GM19463 (cell line): Measurements from ENCODE around the gene MTURN.
"Not testable (repeated sequence)": the region's sequence is repeated elsewhere in the genome, so short reads cannot be mapped to it uniquely, and the experiment has no call there.

ENCODE experiments used
- ATAC-seq: cut with Tn5 transposase; IDR thresholded peaks from one replicate; pipeline ENCODE4 v1.9.1; 2021; ENCODE audit warnings: mild to moderate bottlenecking, moderate library complexity; ENCODE audit not compliant: unreplicated experiment

MTURN gene

GRCh38 chr7:30177186-30177585, 42.4 kb downstream of the MTURN start:
- ATAC-seq = no peak

- no peak for ATAC-seq
Measured at GRCh38 chr7:30177965-30178364, 43.2 kb downstream of the MTURN start.

DNA sequence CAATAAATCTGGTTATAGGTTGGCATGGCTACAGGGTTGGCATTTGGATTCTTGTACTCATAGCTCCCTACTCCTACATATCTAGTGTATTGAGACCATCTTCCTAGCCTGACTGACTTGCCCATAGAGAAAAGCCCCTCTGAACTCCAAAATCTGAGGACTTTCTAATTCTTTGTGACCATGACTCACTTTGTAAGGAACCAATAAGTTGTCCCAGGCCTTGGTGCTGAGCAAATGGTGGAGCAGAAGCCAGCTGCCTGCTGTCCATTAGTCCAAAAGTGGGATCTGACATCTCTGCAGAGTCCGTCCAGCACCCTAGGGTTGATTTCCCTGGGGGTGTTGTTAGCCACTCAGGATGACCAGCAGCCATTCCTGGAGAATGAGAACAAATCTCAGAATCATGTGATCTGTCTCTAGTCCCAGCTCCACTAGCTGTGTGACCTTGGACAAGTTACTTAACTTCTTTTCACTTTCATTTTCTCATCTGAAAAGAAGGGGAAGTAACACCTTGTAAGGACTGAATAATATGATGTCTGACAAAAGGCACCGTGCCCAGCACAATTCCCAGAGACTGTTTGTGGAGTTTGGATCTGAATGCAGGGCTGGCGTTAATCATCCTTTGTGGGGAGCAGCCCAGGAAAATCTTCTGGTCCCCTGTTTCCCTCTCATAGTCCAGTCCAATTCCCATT, 44.1 kb downstream of the MTURN start:
- ATAC-seq = peak; percentile 86

GRCh38 chr7:30180718-30181117, 45.9 kb downstream of the MTURN start:
- ATAC-seq = no peak

DNA sequence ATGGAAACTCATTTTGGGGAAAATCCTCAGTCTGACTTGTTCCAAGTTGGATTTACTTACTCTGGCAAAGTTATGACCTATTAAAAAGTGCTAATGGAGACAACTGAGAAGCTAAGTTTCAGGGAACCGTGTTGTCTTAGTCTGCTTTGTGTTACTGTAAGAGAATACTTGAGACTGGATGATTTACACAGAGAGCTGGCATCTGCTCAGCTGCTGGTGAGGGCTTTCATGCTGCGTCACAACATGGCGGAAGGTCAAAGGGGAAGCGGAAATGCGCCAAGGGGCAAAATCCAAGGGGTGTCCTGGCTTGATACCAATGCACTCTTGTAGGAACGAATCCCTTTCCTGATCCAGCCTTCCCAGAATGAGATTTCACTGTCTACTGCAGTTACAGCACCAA, 46.4 kb downstream of the MTURN start:
- no peak for ATAC-seq

- no peak for ATAC-seq
Measured at GRCh38 chr7:30181736-30182522, 47.1 kb downstream of the MTURN start.

DNA sequence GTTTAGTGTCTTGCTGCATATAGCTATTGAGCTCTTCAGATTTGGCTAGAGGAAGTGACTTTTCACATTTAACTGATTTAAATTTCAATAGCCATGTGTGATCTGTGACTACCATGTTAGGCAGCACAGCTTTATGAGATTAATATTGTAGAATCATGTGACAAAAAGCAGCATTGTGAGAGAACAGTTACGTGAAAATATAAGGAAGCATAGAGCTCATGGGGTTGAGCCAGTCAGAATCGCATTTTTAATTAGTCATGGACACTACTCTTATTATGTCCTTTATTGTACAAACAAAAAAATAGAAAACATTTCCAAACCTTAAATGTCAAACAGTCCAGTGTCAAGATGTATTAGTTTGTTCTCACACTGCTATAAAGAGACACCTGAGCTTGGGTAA, 48.0 kb downstream of the MTURN start:
- ATAC-seq = no peak

DNA sequence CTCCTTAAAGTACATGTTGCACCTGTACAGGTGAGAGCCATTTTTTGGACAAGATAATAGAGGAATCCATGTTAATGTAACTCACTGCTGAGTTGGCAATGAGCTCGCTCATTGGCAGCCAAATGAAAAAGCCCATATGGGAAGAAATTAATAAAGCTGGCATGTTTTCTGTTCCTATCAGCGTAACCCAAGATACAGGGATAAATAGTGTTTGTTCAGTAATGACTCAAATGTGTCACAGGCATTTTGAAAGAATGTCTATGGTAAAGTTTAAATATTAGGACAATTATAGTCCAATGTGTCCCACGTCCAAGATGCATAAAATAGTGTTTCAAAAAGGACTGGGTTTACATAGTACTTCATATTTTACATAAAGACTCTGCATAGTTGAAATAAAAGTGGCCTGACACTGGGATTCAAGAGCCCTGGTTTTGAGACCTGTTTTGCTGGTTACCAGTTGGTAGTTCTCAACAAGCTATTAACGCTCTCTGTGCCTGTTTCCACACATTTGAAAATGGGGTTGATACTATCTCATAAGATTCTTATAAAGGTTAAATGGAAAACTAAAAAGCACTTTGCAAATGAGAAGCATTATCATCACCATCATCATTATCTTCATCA, 49.1 kb downstream of the MTURN start:
- no peak for ATAC-seq

DNA sequence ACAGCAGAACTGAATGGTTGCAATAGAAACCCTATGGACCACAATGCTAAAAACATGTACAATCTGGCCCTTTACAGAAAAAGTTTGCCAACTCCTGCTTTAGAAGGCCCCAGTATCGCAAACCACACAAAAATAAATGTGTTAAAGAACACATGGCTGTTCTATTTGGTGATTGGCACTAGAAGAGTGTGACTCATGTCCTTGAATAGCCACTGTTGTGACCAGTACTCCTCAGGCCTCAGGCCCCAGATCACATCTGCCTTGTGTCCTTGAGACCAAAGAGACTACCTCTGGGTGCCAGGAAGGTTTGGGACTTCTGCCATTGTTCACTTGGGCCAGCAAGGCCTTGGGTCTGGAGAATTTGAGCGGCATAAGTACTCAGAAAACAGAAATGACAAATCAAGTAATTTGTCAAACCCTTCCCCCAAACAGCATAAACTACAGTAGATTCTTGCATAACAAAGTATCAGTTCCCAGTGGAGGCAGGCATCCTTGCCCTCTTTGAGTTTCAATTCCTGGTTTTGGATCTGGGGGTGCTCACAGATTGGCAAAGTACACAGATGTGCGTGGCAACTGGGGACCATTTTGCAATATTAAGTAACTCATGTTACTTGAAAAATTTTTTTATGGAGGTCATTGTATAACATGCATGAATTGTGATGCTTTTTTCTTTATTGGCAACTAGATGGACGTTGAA, 50.2 kb downstream of the MTURN start:
- ATAC-seq = no peak

GRCh38 chr7:30185496-30185895, 50.7 kb downstream of the MTURN start:
- no peak for ATAC-seq

DNA sequence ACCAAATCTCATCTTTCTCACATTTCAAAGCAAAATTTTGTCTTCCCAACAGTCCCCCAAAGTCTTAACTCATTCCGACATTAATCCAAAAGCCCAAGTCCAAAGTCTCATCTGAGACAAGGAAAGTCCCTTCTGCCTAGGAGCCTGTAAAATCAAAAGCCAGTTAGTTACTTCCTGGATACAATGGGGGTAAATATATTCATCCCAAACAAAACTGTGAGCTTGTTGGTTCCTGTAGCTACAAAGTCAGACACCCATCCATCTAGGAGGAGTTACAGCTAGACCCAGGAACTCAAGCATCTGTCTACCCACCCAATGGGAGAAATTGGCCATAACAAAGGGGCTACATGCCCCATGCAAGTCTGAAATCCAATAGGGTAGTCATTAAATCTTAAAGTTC, 51.9 kb downstream of the MTURN start:
- no peak for ATAC-seq

DNA sequence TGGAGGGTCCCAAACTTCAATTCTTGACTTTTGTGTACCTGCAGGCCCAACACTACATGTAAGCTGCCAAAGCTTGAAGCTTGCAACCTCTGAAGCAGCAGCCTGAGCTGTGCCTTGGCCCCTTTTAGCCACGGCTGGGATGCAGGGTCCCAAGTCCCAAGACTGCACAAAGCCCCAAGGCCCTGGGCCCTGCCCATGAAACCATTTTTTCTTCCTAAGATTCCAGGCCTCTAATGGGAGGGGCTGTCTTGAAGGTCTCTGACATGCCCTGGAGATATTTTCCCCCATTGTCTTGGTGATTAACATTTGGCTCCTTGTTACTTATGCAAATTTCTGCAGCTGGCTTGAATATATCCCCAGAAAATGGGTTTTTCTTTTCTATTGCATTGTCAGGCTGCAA, 52.7 kb downstream of the MTURN start:
- no peak for ATAC-seq

GRCh38 chr7:30188381-30188780, 53.6 kb downstream of the MTURN start:
- not testable (repeated sequence) for ATAC-seq

- ATAC-seq = no peak
Measured at GRCh38 chr7:30188811-30189210, 54.0 kb downstream of the MTURN start.

DNA sequence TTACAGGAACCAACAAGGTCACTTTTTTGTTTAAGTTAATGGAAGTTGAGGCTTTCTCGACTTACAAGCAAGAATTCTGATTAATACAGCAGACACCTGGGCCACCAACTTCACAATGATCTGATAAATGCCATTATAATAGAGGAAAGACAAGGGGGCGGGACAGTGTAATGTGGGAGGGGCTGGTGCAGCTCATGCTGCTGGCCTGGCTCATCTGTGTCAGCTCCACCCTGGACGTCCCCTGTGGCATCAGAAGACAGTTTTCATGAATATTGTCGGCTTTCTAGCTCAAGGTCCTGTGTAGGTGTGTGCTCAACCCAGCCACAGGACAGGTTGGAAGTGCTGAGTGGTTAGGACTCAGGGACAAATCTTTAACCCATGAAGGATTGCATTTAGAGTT, 57.0 kb downstream of the MTURN start:
- ATAC-seq = no peak

DNA sequence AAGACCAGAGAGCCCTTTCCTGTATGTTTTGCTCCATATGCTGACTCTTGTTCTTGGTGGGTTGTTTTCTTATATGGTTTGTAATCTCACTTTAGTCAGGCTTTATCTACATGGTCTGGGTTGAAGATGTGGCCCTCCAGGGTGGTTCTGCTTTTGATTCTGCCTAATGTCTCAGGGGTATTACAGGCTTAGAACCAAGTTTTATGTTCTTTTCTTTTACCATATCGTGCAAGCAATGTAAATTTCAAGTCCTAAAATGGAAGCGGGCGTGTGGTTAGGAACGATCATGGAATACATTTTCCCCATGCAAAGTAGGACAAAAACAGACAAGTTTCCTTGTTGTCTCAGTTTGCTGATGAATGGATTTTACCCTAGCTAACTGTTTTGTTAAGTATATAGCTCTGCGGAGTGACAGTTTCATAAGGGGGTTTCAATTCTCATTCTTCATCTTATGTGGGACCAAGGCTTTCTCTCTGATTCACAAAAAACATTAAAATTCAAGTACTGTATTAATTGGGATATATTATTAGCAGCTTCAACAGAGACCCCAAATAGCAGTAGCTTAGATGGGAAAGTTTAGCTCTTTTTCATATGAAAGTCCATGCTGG, 58.7 kb downstream of the MTURN start:
- no peak for ATAC-seq

DNA sequence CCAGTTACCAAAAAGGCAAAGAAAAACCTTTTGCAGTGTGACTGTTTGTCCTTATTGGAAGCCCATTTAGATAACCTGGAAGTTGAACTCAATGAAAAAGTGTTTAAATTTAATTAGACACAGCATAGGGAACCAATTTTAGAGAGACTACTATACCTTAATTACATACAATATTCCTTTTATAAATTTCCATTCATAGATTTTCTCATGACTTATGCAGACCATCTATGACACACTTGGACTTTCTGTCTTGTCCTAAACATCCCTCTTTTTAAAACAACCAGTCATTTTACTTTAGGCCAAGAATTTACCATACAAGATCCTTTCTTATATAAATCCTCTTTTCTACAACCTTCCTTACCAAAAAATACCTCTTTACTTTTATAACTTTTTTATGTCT, 61.6 kb downstream of the MTURN start:
- no peak for ATAC-seq

DNA sequence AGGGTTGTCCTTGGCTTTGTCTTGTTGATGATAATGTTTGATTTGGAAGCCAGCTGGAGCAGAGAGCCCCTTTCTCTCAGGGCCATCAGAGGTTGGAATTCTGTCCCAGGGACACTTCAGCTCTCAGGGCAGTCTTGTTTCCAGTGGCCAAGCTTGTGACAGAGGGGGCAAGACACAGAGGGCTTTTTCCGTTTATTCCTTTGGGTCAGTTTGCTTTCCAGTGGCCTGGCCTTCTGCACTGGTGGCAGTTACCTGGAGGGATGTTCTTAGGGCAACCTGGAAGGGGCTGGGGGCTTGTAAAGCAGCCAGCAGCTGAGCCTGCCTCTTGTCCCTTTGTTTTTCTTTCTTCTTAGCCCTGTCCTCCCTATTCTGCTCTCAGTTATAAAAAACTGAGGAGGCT, 62.7 kb downstream of the MTURN start:
- no peak for ATAC-seq

DNA sequence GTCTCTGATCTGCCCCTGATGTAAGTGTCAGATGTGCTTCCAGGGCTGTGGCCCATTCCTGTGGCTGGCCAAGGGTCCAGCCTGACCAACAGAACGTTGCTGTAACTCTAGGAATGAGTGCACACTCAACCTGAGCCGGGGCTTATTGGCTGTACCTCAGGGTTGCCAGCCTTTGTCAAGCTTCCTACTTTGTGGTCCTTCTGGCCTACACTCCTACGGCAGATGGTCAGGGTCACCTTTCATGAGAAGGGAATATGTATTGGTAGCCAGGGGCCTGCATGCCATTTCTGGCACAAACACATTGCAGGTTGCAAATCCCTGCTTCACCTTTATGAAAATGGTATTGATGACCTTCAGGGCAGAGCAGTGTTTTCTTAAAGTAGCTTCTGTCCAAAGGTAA, 64.5 kb downstream of the MTURN start:
- no peak for ATAC-seq

DNA sequence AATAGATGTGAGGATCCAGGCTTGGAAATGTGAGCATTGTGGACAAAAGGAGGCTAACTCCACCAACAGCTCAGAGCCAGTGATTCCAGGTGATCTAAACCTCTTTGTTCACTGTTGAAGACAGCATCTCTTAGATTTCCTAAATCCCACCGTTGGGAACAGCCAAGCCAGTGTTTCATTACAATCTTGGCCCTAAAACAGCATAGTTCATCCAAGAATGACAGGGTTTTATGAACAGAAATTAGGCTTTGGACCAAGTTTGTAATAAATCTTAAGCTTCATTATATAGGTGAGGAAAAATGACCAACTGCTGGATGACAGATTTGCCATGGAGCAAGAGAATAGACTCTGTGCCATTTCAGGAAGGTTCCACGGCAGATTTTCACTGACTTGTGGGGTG, 65.8 kb downstream of the MTURN start:
- no peak for ATAC-seq

DNA sequence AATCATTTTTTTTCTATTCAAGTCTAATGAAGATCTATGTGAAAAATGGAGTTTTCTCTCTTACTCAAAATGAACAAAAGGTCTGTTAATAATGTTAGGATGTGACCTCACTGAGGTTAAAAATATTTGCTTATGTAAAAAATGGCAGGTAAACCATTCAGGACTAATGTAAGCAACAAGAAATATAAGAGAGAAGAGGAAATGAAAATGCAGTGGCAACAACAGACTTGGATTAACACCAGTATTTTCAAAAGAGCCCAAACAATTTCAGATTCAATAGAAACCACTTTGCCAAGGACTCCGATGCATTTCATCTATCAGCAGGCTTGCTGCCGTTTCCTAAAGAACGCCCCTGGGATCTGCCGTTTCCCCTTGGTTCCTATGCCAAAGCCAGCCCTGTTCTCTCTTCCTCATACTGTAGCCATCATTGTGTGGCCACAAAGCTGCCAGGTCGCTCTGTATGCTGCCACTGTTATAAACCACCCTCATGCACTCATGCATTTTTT, 66.4 kb downstream of the MTURN start:
- peak; percentile 84 for ATAC-seq
